Measurements from ENCODE around the gene SERPINA1. TPM values are rescaled to one million over a fixed set of nuclear protein-coding genes. Genes with fewer than 3 reads are reported as not detected.

SERPINA1 gene
- total and polyA plus RNA-seq, 2 of the 13 experiments (the other 11 are each of a cell fraction or from before 2014, with no cell fraction given) = 3,266 to 11,015 TPM

DNA sequence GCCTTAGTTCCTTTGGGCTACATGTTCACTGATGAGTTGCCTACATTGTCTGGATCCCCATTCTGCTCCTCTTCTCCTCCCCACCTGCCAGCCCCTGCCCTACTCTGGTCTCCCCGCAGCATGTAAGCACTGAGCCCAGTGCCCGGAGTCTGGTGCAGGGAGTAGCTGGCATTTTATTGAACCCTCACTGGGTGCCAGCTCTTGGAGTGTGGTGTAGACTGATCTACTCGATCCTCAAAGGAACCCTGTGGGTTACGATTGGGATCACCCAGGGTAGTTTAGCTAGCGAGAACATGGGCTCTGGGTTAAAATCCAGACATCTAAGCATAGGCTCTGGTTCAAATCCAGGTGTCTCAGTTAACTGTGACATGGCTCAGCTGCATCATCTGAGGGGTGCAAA, 56.9 kb downstream of the SERPINA1 start:
- intact Hi-C loops (cut with micrococcal nuclease; ENCODE audit: unreplicated experiment) = no loop called here
- no TSS peak for BruUV-seq (replicated peaks)
- H3K36me3 ChIP-seq (replicated peaks in 1 of 2; ENCODE audit: control insufficient read depth in 1 of 2, insufficient read depth in 2 of 2, low read length in 2 of 2) = no peaks in the 10 kb centered on the region
- in situ Hi-C loops (cut with HindIII; ENCODE audit: extremely low pct_ligation_motif_present, low pct_unique_long_range_greater_than_20kb) = no loop called here
- peaks cover 80% of the 10 kb centered on the region for H3K4me1 ChIP-seq (ENCODE audit: insufficient read depth, low read length)
- no peak overlapping the region for H2AFZ ChIP-seq (ENCODE audit: low read length)
- H3K4me3 ChIP-seq (replicated peaks in 1 of 3; ENCODE audit: insufficient read depth in 1 of 3, low read depth in 2 of 3, low read length in 3 of 3) = no peak overlapping the region
- no peak overlapping the region for H3K4me2 ChIP-seq (ENCODE audit: low read depth, low read length)
- CTCF ChIA-PET (ENCODE audit: low intra/inter-chr PET ratio, low total read pairs) = no interaction called here
- DNase-seq (ENCODE audit: low spot score) (no peak), ATAC-seq (no peak), FAIRE-seq (no peak)
- H3K27ac ChIP-seq (ENCODE audit: extremely low read length, insufficient read depth, low read length) = no peak overlapping the region
- WGBS (ENCODE audit: low lambda C conversion rate) = 100% methylated on average over 2 of the region's 5 CpGs
- H4K20me1 ChIP-seq (ENCODE audit: insufficient read depth, low read length) = no peaks in the 10 kb centered on the region
- no peaks in the 10 kb centered on the region for H3K79me2 ChIP-seq (ENCODE audit: insufficient read depth, low read length)
- no peak for TF ChIP-seq KAT2B (IDR thresholded peaks at IDR 0.05; ENCODE audit: borderline replicate concordance, low read depth, low read length)
- no peak for TF ChIP-seq IKZF1 (IDR thresholded peaks at IDR 0.05)
- TF ChIP-seq BCL3 (CRISPR knock-in tag; IDR thresholded peaks at IDR 0.05) = no peak
- TF ChIP-seq, protein P1, sequence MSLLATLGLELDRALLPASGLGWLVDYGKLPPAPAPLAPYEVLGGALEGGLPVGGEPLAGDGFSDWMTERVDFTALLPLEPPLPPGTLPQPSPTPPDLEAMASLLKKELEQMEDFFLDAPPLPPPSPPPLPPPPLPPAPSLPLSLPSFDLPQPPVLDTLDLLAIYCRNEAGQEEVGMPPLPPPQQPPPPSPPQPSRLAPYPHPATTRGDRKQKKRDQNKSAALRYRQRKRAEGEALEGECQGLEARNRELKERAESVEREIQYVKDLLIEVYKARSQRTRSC (CRISPR knock-in tag; IDR thresholded peaks at IDR 0.05; ENCODE audit: low read depth) = no peak
- no peak for TF ChIP-seq ZNF713 (CRISPR knock-in tag; IDR thresholded peaks at IDR 0.05)
- TF ChIP-seq ZBTB7A (CRISPR knock-in tag; IDR thresholded peaks at IDR 0.05) = no peak
- no peak for TF ChIP-seq ZFY (CRISPR knock-in tag; IDR thresholded peaks at IDR 0.05)
- no peak for TF ChIP-seq TAF15 (IDR thresholded peaks at IDR 0.05; ENCODE audit: low read depth, low read length, poor library complexity, severe bottlenecking)
- no peak for TF ChIP-seq RARA (CRISPR knock-in tag; IDR thresholded peaks at IDR 0.05)
- TF ChIP-seq, protein P2, sequence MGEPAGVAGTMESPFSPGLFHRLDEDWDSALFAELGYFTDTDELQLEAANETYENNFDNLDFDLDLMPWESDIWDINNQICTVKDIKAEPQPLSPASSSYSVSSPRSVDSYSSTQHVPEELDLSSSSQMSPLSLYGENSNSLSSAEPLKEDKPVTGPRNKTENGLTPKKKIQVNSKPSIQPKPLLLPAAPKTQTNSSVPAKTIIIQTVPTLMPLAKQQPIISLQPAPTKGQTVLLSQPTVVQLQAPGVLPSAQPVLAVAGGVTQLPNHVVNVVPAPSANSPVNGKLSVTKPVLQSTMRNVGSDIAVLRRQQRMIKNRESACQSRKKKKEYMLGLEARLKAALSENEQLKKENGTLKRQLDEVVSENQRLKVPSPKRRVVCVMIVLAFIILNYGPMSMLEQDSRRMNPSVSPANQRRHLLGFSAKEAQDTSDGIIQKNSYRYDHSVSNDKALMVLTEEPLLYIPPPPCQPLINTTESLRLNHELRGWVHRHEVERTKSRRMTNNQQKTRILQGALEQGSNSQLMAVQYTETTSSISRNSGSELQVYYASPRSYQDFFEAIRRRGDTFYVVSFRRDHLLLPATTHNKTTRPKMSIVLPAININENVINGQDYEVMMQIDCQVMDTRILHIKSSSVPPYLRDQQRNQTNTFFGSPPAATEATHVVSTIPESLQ (CRISPR knock-in tag; conservative IDR thresholded peaks at IDR 0.05) = no peak
- TF ChIP-seq POLR2G (IDR thresholded peaks at IDR 0.05; ENCODE audit: low read depth, low read length) = no peak
- no peak for TF ChIP-seq NR0B2 (CRISPR knock-in tag; IDR thresholded peaks at IDR 0.05)
- no peak for TF ChIP-seq ZNF792 (CRISPR knock-in tag; IDR thresholded peaks at IDR 0.05)
- H3K9ac ChIP-seq (ENCODE audit: insufficient read depth, low read depth, low read length) = no peak overlapping the region
- no peaks in the 10 kb centered on the region for H3K9me3 ChIP-seq (ENCODE audit: low read length)
- no peaks in the 10 kb centered on the region for H3K27me3 ChIP-seq (ENCODE audit: control insufficient read depth in 1 of 2, insufficient read depth in 2 of 2, low read length in 2 of 2)
- POLR2A ChIA-PET = interaction anchor here (1.0 to 1.8 kb wide), 3 partner anchors 8 to 14 kb away, joined by 3 to 7 read pairs (median 4); partner anchors contain the start of gene SERPINA6
